ENCODE data around the gene MAGI2. TPM values are rescaled to one million over a fixed set of nuclear protein-coding genes. Genes with fewer than 3 reads are reported as not detected.

MAGI2 gene
- total RNA-seq, 1 experiment from 2014 or later = 0.52 TPM

- H3K4me3 Mint-ChIP-seq (ENCODE audit: low read depth, unreplicated experiment) = no peak overlapping the region
- BruUV-seq (replicated peaks) = no TSS peak
- intact Hi-C loops (cut with micrococcal nuclease; ENCODE audit: unreplicated experiment) = no loop called here
- H3K9me3 Mint-ChIP-seq (ENCODE audit: low read depth, unreplicated experiment) = no peaks in the 10 kb centered on the region
- DNase-seq = no peak
- no peak for TF ChIP-seq CTCF (IDR thresholded peaks at IDR 0.05; ENCODE audit: unreplicated experiment)
- no peaks in the 10 kb centered on the region for H3K27me3 Mint-ChIP-seq (ENCODE audit: unreplicated experiment)
- CTCF ChIA-PET = interaction anchor here (0.8 kb wide), 1 partner anchor 9 kb away, joined by 8 read pairs; no protein-coding TSS in a partner anchor
- H3K27ac Mint-ChIP-seq (ENCODE audit: unreplicated experiment) = no peak overlapping the region
- H3K36me3 Mint-ChIP-seq (ENCODE audit: insufficient read depth, unreplicated experiment) = no peaks in the 10 kb centered on the region
- no peaks in the 10 kb centered on the region for H3K4me1 Mint-ChIP-seq (ENCODE audit: low read depth, unreplicated experiment)
Measured at GRCh38 chr7:77983973-77984372, 1469.5 kb downstream of the MAGI2 start.

GRCh38 chr7:77982926-77983550, 1470.4 kb downstream of the MAGI2 start:
- Mint-ChIP-seq H3K36me3 (ENCODE audit: insufficient read depth, unreplicated experiment) (no peaks in the 10 kb centered on the region), H3K9me3 (ENCODE audit: low read depth, unreplicated experiment) (no peaks in the 10 kb centered on the region), H3K4me3 (ENCODE audit: low read depth, unreplicated experiment) (no peak overlapping the region), H3K27ac (ENCODE audit: unreplicated experiment) (no peak overlapping the region), H3K4me1 (ENCODE audit: low read depth, unreplicated experiment) (no peaks in the 10 kb centered on the region), H3K27me3 (ENCODE audit: unreplicated experiment) (no peaks in the 10 kb centered on the region)
- BruUV-seq (replicated peaks) = no TSS peak
- no peak for TF ChIP-seq CTCF (IDR thresholded peaks at IDR 0.05; ENCODE audit: unreplicated experiment)
- DNase-seq = no peak
- intact Hi-C loops (cut with micrococcal nuclease; ENCODE audit: unreplicated experiment) = no loop called here
- CTCF ChIA-PET = interaction anchor here (0.8 kb wide), 1 partner anchor 10 kb away, joined by 8 read pairs; no protein-coding TSS in a partner anchor

- DNase-seq = no peak
- CTCF ChIA-PET = no interaction called here
- Mint-ChIP-seq H3K4me1 (ENCODE audit: low read depth, unreplicated experiment) (no peaks in the 10 kb centered on the region), H3K27ac (ENCODE audit: unreplicated experiment) (no peak overlapping the region), H3K27me3 (ENCODE audit: unreplicated experiment) (no peaks in the 10 kb centered on the region), H3K9me3 (ENCODE audit: low read depth, unreplicated experiment) (no peaks in the 10 kb centered on the region), H3K4me3 (ENCODE audit: low read depth, unreplicated experiment) (no peak overlapping the region), H3K36me3 (ENCODE audit: insufficient read depth, unreplicated experiment) (no peaks in the 10 kb centered on the region)
- intact Hi-C loops (cut with micrococcal nuclease; ENCODE audit: unreplicated experiment) = no loop called here
- no peak for TF ChIP-seq CTCF (IDR thresholded peaks at IDR 0.05; ENCODE audit: unreplicated experiment)
- no TSS peak for BruUV-seq (replicated peaks)
Measured at GRCh38 chr7:77980087-77980713, 1473.3 kb downstream of the MAGI2 start.

- no peak overlapping the region for H3K4me3 Mint-ChIP-seq (ENCODE audit: low read depth, unreplicated experiment)
- no TSS peak for BruUV-seq (replicated peaks)
- intact Hi-C loops (cut with micrococcal nuclease; ENCODE audit: unreplicated experiment) = no loop called here
- H3K9me3 Mint-ChIP-seq (ENCODE audit: low read depth, unreplicated experiment) = no peaks in the 10 kb centered on the region
- H3K36me3 Mint-ChIP-seq (ENCODE audit: insufficient read depth, unreplicated experiment) = no peaks in the 10 kb centered on the region
- TF ChIP-seq CTCF (IDR thresholded peaks at IDR 0.05; ENCODE audit: unreplicated experiment) = no peak
- CTCF ChIA-PET = no interaction called here
- no peaks in the 10 kb centered on the region for H3K4me1 Mint-ChIP-seq (ENCODE audit: low read depth, unreplicated experiment)
- no peak overlapping the region for H3K27ac Mint-ChIP-seq (ENCODE audit: unreplicated experiment)
- no peak for DNase-seq
- no peaks in the 10 kb centered on the region for H3K27me3 Mint-ChIP-seq (ENCODE audit: unreplicated experiment)
Measured at GRCh38 chr7:77979219-77979618, 1474.2 kb downstream of the MAGI2 start.
